Right lobe of liver (tissue), 6 donors: Measurements from ENCODE around the gene ANXA7. TPM values are rescaled to one million over a fixed set of nuclear protein-coding genes. Genes with fewer than 3 reads are reported as not detected.

Source experiments
- ATAC-seq, 4 donors: fragments of 200-7000 bp; cut with Tn5 transposase; one replicate each; pipeline ENCODE4 v1.9.1; 2020; ENCODE audit warnings: mild to moderate bottlenecking in 4 of 4, moderate library complexity in 4 of 4
- DNase-seq, 3 donors: peaks; one replicate each; pipeline ENCODE4 v3.0.0-alpha.2; 2020
- H3K27ac ChIP-seq, 3 donors: fragments of 200-600 bp; one replicate each; pipeline ENCODE4 v1.8.0; 2022
- H3K27me3 ChIP-seq, 2 donors: fragments of 200-600 bp; one replicate each; pipeline ENCODE4 v1.8.0; 2022
- H3K36me3 ChIP-seq, 4 donors: fragments of 200-600 bp; sonication (generic) in 1 of 4; one replicate each; pipeline versions ENCODE4 v1.5.1 to v1.8.0; 2017 to 2022; ENCODE audit warnings: control low read depth in 1 of 4
- H3K4me1 ChIP-seq, 4 donors: fragments of 200-600 bp; sonication (generic) in 1 of 4; one replicate each; pipeline versions ENCODE4 v1.5.1 to v1.8.0; 2017 to 2022; ENCODE audit warnings: control low read depth in 1 of 4
- H3K4me3 ChIP-seq, 3 donors: fragments of 200-600 bp; one replicate each; pipeline ENCODE4 v1.8.0; 2022
- H3K9me3 ChIP-seq, 4 donors: fragments of 200-600 bp; sonication (generic) in 1 of 4; one replicate each; pipeline versions ENCODE4 v1.5.1 to v1.8.0; 2017 to 2022; ENCODE audit warnings: control low read depth in 1 of 4
- POLR2A ChIP-seq: fragments of 450-650 bp; IDR thresholded peaks from one replicate; pipeline ENCODE4 v1.6.1; 2017; ENCODE audit warnings: antibody characterized with exemption, mild to moderate bottlenecking
- WGBS: methylation state at CpG from one replicate; pipeline ENCODE4 v1.1.6; 2018; ENCODE audit warnings: low coverage, low lambda C conversion rate; ENCODE audit not compliant: insufficient coverage; ENCODE audit errors: missing lambda C conversion rate; 5-methylcytosine and 5-hydroxymethylcytosine counted together
- intact Hi-C, 2 donors: fragments of 100-400 bp; cut with DNase I; formaldehyde crosslinking; loops; one replicate each; pipeline versions ENCODE4 v1.11.2 to v1.14.1; 2022
- total RNA-seq, 6 experiments: library from RNA; depleted of rRNA in 2 of 6; stranded (reverse); fragments of >200 nt in 2 of 6; fragmentation: NEBNext Ultra II Directional in 3 of 6; extraction: Animal tissue kit (Norgen Biotek cat#: 25700) in 3 of 6; gene quantifications; one replicate each; pipeline versions ENCODE4 v1.1.0 to v1.2.4, GENCODE V29; 2016 to 2023
- TF ChIP-seq, protein P1 (sequence below), 4 donors: fragments of 200-600 bp in 3 of 4; fragments of 450-650 bp in 1 of 4; IDR thresholded peaks; one replicate each; pipeline versions ENCODE4 v1.5.1 to v1.8.0; 2016 to 2022; ENCODE audit warnings: antibody characterized with exemption in 4 of 4, mild to moderate bottlenecking in 2 of 4
- donor health status: DM: no; HTN: yes; CAD: no.
- donor health status: DM: no; HTN: no; CAD: no.
- donor health status: DM: no; HTN: no; CAD: no.
- donor health status: DM: no; HTN: yes; CAD: no.
- donor health status: DM: no; HTN: yes; CAD: no.

ANXA7 gene
- total RNA-seq, 6 experiments from 2014 or later: 79.6 to 139 (median 102) TPM

- Histone ChIP-seq H3K36me3 (peaks cover 0 to 3% (median 0%) of the 10 kb centered on the region in 4 donors), H3K4me3 (no peak overlapping the region), H3K4me1 (no peaks in the 10 kb centered on the region), H3K27me3 (no peaks in the 10 kb centered on the region), H3K9me3 (no peaks in the 10 kb centered on the region), H3K27ac (no peak overlapping the region)
- ATAC-seq (no peak), DNase-seq (no peak)
- no peak for TF ChIP-seq POLR2A
- TF ChIP-seq, protein P1, sequence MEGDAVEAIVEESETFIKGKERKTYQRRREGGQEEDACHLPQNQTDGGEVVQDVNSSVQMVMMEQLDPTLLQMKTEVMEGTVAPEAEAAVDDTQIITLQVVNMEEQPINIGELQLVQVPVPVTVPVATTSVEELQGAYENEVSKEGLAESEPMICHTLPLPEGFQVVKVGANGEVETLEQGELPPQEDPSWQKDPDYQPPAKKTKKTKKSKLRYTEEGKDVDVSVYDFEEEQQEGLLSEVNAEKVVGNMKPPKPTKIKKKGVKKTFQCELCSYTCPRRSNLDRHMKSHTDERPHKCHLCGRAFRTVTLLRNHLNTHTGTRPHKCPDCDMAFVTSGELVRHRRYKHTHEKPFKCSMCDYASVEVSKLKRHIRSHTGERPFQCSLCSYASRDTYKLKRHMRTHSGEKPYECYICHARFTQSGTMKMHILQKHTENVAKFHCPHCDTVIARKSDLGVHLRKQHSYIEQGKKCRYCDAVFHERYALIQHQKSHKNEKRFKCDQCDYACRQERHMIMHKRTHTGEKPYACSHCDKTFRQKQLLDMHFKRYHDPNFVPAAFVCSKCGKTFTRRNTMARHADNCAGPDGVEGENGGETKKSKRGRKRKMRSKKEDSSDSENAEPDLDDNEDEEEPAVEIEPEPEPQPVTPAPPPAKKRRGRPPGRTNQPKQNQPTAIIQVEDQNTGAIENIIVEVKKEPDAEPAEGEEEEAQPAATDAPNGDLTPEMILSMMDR (IDR thresholded peaks at IDR 0.05): no peak
- intact Hi-C loops: no loop called here
- 73% methylated on average over 1 of the region's 1 CpG for WGBS
Observed at GRCh38 chr10:73449113-73449512, 35.3 kb upstream of the ANXA7 start.

DNA sequence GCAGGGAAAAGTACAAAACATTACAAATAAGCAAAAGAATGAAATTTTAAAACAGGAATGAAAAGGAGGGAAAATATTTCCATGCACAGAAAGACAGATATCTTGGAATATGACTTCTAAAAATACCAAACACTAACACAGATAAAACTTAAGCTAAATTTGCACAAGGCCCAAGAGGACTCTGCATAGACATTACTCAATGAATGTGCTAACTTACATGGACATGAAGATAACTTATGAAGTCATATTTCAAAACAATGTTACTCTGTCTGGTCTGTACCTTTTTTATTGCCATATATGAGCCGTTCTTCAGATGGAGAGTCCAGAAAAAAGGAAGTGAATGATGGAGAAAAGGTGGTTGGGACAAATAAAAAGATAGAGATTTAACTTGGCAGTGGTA, 34.5 kb upstream of the ANXA7 start:
- 89% methylated on average over 1 of the region's 1 CpG for WGBS
- DNase-seq: no peak
- Histone ChIP-seq H3K4me3 (no peak overlapping the region), H3K4me1 (no peaks in the 10 kb centered on the region), H3K27me3 (no peaks in the 10 kb centered on the region), H3K9me3 (no peaks in the 10 kb centered on the region), H3K27ac (no peak overlapping the region), H3K36me3 (peaks cover 0 to 5% (median 0%) of the 10 kb centered on the region in 4 donors)
- intact Hi-C loops: no loop called here
- TF ChIP-seq POLR2A: no peak
- TF ChIP-seq, protein P1 (IDR thresholded peaks at IDR 0.05): no peak
- ATAC-seq: no peak

DNA sequence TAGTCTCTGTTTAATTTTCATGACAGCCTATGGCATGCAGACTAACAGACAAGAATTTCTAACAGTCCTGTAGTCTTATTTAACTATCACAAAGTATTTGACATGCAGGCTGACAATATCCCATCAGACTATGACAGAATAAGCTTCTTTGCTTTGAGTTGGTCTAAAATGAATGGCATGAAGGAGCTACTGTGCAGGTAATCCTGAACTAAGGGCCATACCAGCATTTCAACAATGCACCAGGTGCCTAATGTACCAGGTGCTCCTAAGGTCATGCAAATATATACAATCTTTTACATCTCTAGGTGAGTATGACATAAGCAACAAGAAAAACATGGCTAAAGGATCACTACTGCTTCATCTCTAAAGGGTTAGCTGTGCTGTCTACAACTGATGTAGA, 33.1 kb upstream of the ANXA7 start:
- Histone ChIP-seq H3K27me3 (no peaks in the 10 kb centered on the region), H3K36me3 (peaks cover 0 to 5% (median 0%) of the 10 kb centered on the region in 4 donors), H3K4me3 (no peak overlapping the region), H3K27ac (no peak overlapping the region), H3K4me1 (no peaks in the 10 kb centered on the region), H3K9me3 (no peaks in the 10 kb centered on the region)
- DNase-seq: no peak
- intact Hi-C loops: no loop called here
- no peak for TF ChIP-seq POLR2A
- TF ChIP-seq, protein P1 (IDR thresholded peaks at IDR 0.05): no peak
- ATAC-seq: no peak

GRCh38 chr10:73444457-73444856, 30.6 kb upstream of the ANXA7 start:
- H3K27me3 ChIP-seq: no peaks in the 10 kb centered on the region
- WGBS: 100% methylated on average over 1 of the region's 1 CpG
- ATAC-seq (no peak), DNase-seq (no peak)
- H3K4me3 ChIP-seq: no peak overlapping the region
- intact Hi-C loops: no loop called here
- no peaks in the 10 kb centered on the region for H3K9me3 ChIP-seq
- H3K36me3 ChIP-seq: peaks cover 0 to 5% (median 0%) of the 10 kb centered on the region in 4 donors
- H3K4me1 ChIP-seq: no peaks in the 10 kb centered on the region
- no peak overlapping the region for H3K27ac ChIP-seq
- TF ChIP-seq, protein P1 (IDR thresholded peaks at IDR 0.05): no peak
